ENCODE results near the gene MPRIP.

DNA sequence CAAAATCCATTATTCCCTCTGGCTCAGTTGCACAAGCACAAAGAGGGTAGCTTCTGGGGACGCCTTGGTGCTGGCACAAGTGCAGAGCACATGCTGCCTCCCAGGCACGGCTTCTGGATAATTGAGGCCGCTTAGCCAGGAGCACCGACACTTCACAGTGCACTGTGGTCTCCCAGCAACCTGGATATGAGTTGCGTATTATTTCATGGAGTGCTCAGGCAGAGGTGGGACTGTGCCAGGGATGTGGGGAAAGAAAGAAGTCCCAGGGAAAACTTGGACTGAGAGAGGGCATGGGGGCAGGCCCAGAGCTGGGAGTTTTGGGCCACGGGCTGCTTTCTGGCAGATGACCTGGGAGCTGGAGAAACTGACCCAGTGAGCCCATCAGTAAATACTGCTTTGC is 37.5 kb downstream of the MPRIP start:
- TF ChIP-seq RARB (CRISPR knock-in tag; IDR thresholded peaks at IDR 0.05) (no peak), ARNTL (CRISPR knock-in tag; IDR thresholded peaks at IDR 0.05; ENCODE audit: borderline replicate concordance, low read depth) (no peak), ZFP30 (CRISPR knock-in tag; IDR thresholded peaks at IDR 0.05) (no peak), ESRRG (CRISPR knock-in tag; IDR thresholded peaks at IDR 0.05) (no peak), ZC3H10 (CRISPR knock-in tag; IDR thresholded peaks at IDR 0.05) (no peak)
- TF ChIP-seq, protein P1, sequence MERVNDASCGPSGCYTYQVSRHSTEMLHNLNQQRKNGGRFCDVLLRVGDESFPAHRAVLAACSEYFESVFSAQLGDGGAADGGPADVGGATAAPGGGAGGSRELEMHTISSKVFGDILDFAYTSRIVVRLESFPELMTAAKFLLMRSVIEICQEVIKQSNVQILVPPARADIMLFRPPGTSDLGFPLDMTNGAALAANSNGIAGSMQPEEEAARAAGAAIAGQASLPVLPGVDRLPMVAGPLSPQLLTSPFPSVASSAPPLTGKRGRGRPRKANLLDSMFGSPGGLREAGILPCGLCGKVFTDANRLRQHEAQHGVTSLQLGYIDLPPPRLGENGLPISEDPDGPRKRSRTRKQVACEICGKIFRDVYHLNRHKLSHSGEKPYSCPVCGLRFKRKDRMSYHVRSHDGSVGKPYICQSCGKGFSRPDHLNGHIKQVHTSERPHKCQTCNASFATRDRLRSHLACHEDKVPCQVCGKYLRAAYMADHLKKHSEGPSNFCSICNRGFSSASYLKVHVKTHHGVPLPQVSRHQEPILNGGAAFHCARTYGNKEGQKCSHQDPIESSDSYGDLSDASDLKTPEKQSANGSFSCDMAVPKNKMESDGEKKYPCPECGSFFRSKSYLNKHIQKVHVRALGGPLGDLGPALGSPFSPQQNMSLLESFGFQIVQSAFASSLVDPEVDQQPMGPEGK (CRISPR knock-in tag; IDR thresholded peaks at IDR 0.05; ENCODE audit: borderline replicate concordance), result no peak

Data from SK-N-SH treated with all-trans-retinoic acid at 6 μM for 48 hours (cell line).